IMR-90 (cell line): ENCODE data around the gene AHI1. TPM values are rescaled to one million over a fixed set of nuclear protein-coding genes. Genes with fewer than 3 reads are reported as not detected.

ENCODE experiments used
- ATAC-seq: fragments of 200-7000 bp; cut with Tn5 transposase; 2 replicates; pipeline ENCODE4 v1.9.1; 2020; ENCODE audit warnings: low read depth, mild to moderate bottlenecking, moderate library complexity
- BruUV-seq: library from RNA; stranded (reverse); fragments of 400-500 nt; replicated peaks from 2 replicates; lab custom pipeline; 2021; lab: Mats Ljungman, UMichigan
- CTCF ChIA-PET: fragments of 300-600 bp; formaldehyde crosslinking; extraction: SDS; loops from one replicate; lab custom pipeline; 2021; ENCODE audit warnings: antibody characterized with exemption; lab: Yijun Ruan, JAX
- POLR2A ChIA-PET: fragments of 300-600 bp; sonication (Branson Sonifier 250); formaldehyde crosslinking; loops from one replicate; lab custom pipeline; 2022; ENCODE audit warnings: antibody characterized with exemption; ENCODE audit not compliant: unreplicated experiment; lab: Charles Lee
- DNase-seq: peaks from one replicate; pipeline ENCODE4 v3.0.0; 2013
- H2AFZ ChIP-seq: replicated peaks from 2 replicates; pipeline ENCODE3; 2013; ENCODE audit warnings: low read length, mild to moderate bottlenecking; ENCODE audit not compliant: poor library complexity
- H2AK5ac ChIP-seq: 2 replicates; pipeline ENCODE4 v1.6.1; 2013; ENCODE audit warnings: low read depth, low read length, inconsistent platforms
- H2AK9ac ChIP-seq: replicated peaks from 2 replicates; pipeline ENCODE3; 2013; ENCODE audit warnings: mild to moderate bottlenecking, low read depth, low read length, moderate library complexity; ENCODE audit not compliant: poor library complexity
- H2BK120ac ChIP-seq: 2 replicates; pipeline ENCODE4 v1.6.1; 2013; ENCODE audit warnings: low read depth, low read length, inconsistent platforms
- H2BK15ac ChIP-seq: 3 replicates; pipeline ENCODE4 v1.6.1; 2013; ENCODE audit warnings: low read depth, low read length, inconsistent platforms
- H2BK20ac ChIP-seq: 2 replicates; pipeline ENCODE4 v1.6.1; 2013; ENCODE audit warnings: low read depth, mild to moderate bottlenecking, inconsistent platforms, low read length, moderate library complexity
- H2BK5ac ChIP-seq: 2 replicates; pipeline ENCODE4 v1.6.1; 2013; ENCODE audit warnings: mild to moderate bottlenecking, low read depth, low read length, inconsistent platforms; ENCODE audit not compliant: poor library complexity, severe bottlenecking
- H3K14ac ChIP-seq: replicated peaks from 2 replicates; pipeline ENCODE4 v1.6.1; 2013; ENCODE audit warnings: low read depth, low read length, inconsistent platforms
- H3K18ac ChIP-seq: 2 replicates; pipeline ENCODE4 v1.6.1; 2013; ENCODE audit warnings: low read depth, low read length, control low read depth
- H3K23ac ChIP-seq: 2 replicates; pipeline ENCODE4 v1.6.1; 2013; ENCODE audit warnings: low read depth, low read length, inconsistent platforms
- H3K27ac ChIP-seq: 2 replicates; pipeline ENCODE4 v1.5.1; 2013; ENCODE audit warnings: mild to moderate bottlenecking, control low read depth, low read length; ENCODE audit not compliant: insufficient read depth
- H3K27me3 ChIP-seq: 2 replicates; pipeline ENCODE4 v1.6.1; 2013; ENCODE audit warnings: low read length; ENCODE audit not compliant: control insufficient read depth, insufficient read depth
- H3K36me3 ChIP-seq: 2 replicates; pipeline ENCODE4 v1.6.1; 2013; ENCODE audit warnings: low read length, mixed read lengths; ENCODE audit not compliant: control insufficient read depth, insufficient read depth
- H3K4ac ChIP-seq: 2 replicates; pipeline ENCODE4 v1.6.1; 2013; ENCODE audit warnings: low read depth, low read length, inconsistent platforms
- H3K4me1 ChIP-seq: 2 replicates; pipeline ENCODE4 v1.6.1; 2013; ENCODE audit warnings: low read length, mixed read lengths; ENCODE audit not compliant: control insufficient read depth, insufficient read depth
- H3K4me2 ChIP-seq: 2 replicates; pipeline ENCODE4 v1.6.1; 2013; ENCODE audit warnings: low read depth, mild to moderate bottlenecking, control low read depth, low read length, moderate library complexity
- H3K4me3 ChIP-seq: 2 replicates; pipeline ENCODE4 v1.5.1; 2013; ENCODE audit warnings: low read depth, mild to moderate bottlenecking, control low read depth, low read length, moderate library complexity; ENCODE audit not compliant: insufficient read depth
- H3K56ac ChIP-seq: 2 replicates; pipeline ENCODE4 v1.6.1; 2013; ENCODE audit warnings: low read length, inconsistent platforms; ENCODE audit not compliant: insufficient read depth; ENCODE audit errors: extremely low read depth
- H3K79me1 ChIP-seq, 2 experiments: 2 replicates each; pipeline ENCODE4 v1.6.1; 2013; ENCODE audit warnings: low read length in 2 of 2, inconsistent platforms in 1 of 2, low read depth in 1 of 2
- H3K9ac ChIP-seq: 2 replicates; pipeline ENCODE4 v1.6.1; 2013; ENCODE audit warnings: low read depth, low read length, control low read depth
- H3K9me1 ChIP-seq: 2 replicates; pipeline ENCODE4 v1.6.1; 2013; ENCODE audit warnings: low read length, inconsistent platforms; ENCODE audit not compliant: insufficient read depth
- H3K9me3 ChIP-seq: 2 replicates; pipeline ENCODE4 v1.6.1; 2013; ENCODE audit warnings: low read length; ENCODE audit not compliant: control insufficient read depth, insufficient read depth
- H4K20me1 ChIP-seq: 2 replicates; pipeline ENCODE4 v1.6.1; 2013; ENCODE audit warnings: low read length, inconsistent platforms; ENCODE audit not compliant: insufficient read depth
- H4K5ac ChIP-seq: 2 replicates; pipeline ENCODE4 v1.6.1; 2013; ENCODE audit warnings: mild to moderate bottlenecking, low read depth, low read length, control low read depth
- H4K8ac ChIP-seq, 2 experiments: 2 replicates each; pipeline ENCODE4 v1.6.1; 2013; ENCODE audit warnings: low read depth in 2 of 2, low read length in 2 of 2, control low read depth in 1 of 2, inconsistent platforms in 1 of 2
- H4K91ac ChIP-seq: 2 replicates; pipeline ENCODE4 v1.6.1; 2013; ENCODE audit warnings: low read depth, low read length, inconsistent platforms; ENCODE audit not compliant: insufficient read depth
- BHLHE40 ChIP-seq: fragments of 150-350 bp; IDR thresholded peaks from 2 replicates; pipeline ENCODE4 v1.6.1; 2016; ENCODE audit warnings: mild to moderate bottlenecking, low read depth, low read length
- CEBPB ChIP-seq: IDR thresholded peaks from 2 replicates; pipeline ENCODE4 v1.6.1; 2012; ENCODE audit warnings: low read depth, low read length, improper control_type of control experiment
- CHD1 ChIP-seq: IDR thresholded peaks from 2 replicates; pipeline ENCODE4 v1.6.1; 2012; ENCODE audit warnings: low read depth, low read length, improper control_type of control experiment
- CTCF ChIP-seq: conservative IDR thresholded peaks from 2 replicates; pipeline ENCODE4 v1.5.1; 2012; ENCODE audit warnings: mild to moderate bottlenecking, low read depth, low read length, improper control_type of control experiment
- ELK1 ChIP-seq: fragments of 150-350 bp; IDR thresholded peaks from 2 replicates; pipeline ENCODE4 v1.6.1; 2016; ENCODE audit warnings: low read depth, mild to moderate bottlenecking, low read length, moderate library complexity, borderline replicate concordance
- FOS ChIP-seq: fragments of 150-350 bp; IDR thresholded peaks from 2 replicates; pipeline ENCODE4 v1.6.1; 2016; ENCODE audit warnings: low read depth, low read length
- MAFK ChIP-seq: IDR thresholded peaks from 2 replicates; pipeline ENCODE4 v1.6.1; 2012; ENCODE audit warnings: low read depth, low read length, improper control_type of control experiment
- MAZ ChIP-seq: IDR thresholded peaks from 2 replicates; pipeline ENCODE4 v1.6.1; 2012; ENCODE audit warnings: low read depth, mild to moderate bottlenecking, low read length, improper control_type of control experiment, moderate library complexity, borderline replicate concordance
- MXI1 ChIP-seq: IDR thresholded peaks from 2 replicates; pipeline ENCODE4 v1.6.1; 2012; ENCODE audit warnings: low read depth, mild to moderate bottlenecking, low read length, moderate library complexity, borderline replicate concordance
- NFE2L2 ChIP-seq: fragments of 150-350 bp; IDR thresholded peaks from 2 replicates; pipeline ENCODE4 v1.6.1; 2016; ENCODE audit warnings: low read depth, mild to moderate bottlenecking, low read length
- POLR2A ChIP-seq: IDR thresholded peaks from 2 replicates; pipeline ENCODE4 v1.6.1; 2012; ENCODE audit warnings: mild to moderate bottlenecking, low read depth, low read length
- RAD21 ChIP-seq: IDR thresholded peaks from 2 replicates; pipeline ENCODE4 v1.6.1; 2012; ENCODE audit warnings: low read length, improper control_type of control experiment
- RCOR1 ChIP-seq: IDR thresholded peaks from 2 replicates; pipeline ENCODE4 v1.6.1; 2012; ENCODE audit warnings: mild to moderate bottlenecking, low read length, improper control_type of control experiment; ENCODE audit not compliant: insufficient replicate concordance
- RFX5 ChIP-seq: IDR thresholded peaks from 2 replicates; pipeline ENCODE4 v1.8.0; 2012; ENCODE audit warnings: low read depth, mild to moderate bottlenecking, low read length, moderate library complexity
- SMC3 ChIP-seq: fragments of 150-350 bp; IDR thresholded peaks from 2 replicates; pipeline ENCODE4 v1.6.1; 2016; ENCODE audit warnings: low read depth, mild to moderate bottlenecking, antibody characterized with exemption, low read length, moderate library complexity
- USF2 ChIP-seq: fragments of 150-350 bp; IDR thresholded peaks from 2 replicates; pipeline ENCODE4 v1.6.1; 2017; ENCODE audit warnings: mild to moderate bottlenecking, antibody characterized with exemption, low read length, low read depth
- WGBS, 2 experiments: methylation state at CpG; one replicate each; pipeline versions ENCODE4 v1.1.5 to v1.1.7; 2013; ENCODE audit warnings: missing lambda C conversion rate in 2 of 2; ENCODE audit not compliant: insufficient read length in 1 of 2; ENCODE audit errors: extremely low coverage in 2 of 2; 5-methylcytosine and 5-hydroxymethylcytosine counted together
- dilution Hi-C: fragments of 300-500 bp; cut with HindIII; formaldehyde crosslinking; loops from one replicate; pipeline ENCODE4 v1.14.3; 2018; ENCODE audit warnings: low sequenced_read_pairs; ENCODE audit not compliant: unreplicated experiment
- in situ Hi-C: fragments of 300-500 bp; cut with MboI; formaldehyde crosslinking; loops from 3 replicates; pipeline ENCODE4 v1.14.3; 2019; ENCODE audit warnings: low sequenced_read_pairs, inconsistent platforms, mixed read lengths
- intact Hi-C: fragments of 100-400 bp; cut with micrococcal nuclease; formaldehyde crosslinking; loops from 2 replicates; pipeline ENCODE4 v1.10.0; 2022
- polyA plus RNA-seq, 3 experiments: library from polyadenylated mRNA; depleted of rRNA; stranded (reverse); fragments of >200 nt; gene quantifications; 2 replicates each; pipeline ENCODE4 v1.2.3, GENCODE V29; 2012; ENCODE audit warnings: low replicate concordance in 1 of 3
- total RNA-seq: library from RNA; depleted of rRNA; stranded (reverse); fragments of >200 nt; gene quantifications from 2 replicates; pipeline ENCODE4 v1.2.3, GENCODE V29; 2012

The AHI1 gene
- total and polyA plus RNA-seq, 2 of the 4 experiments (the other 2 are of a cell fraction) = 9.5 to 19.4 TPM

- Histone ChIP-seq H4K20me1 (no peaks in the 10 kb centered on the region), H3K4me2 (no peak overlapping the region), H3K18ac (no peak overlapping the region), H2BK120ac (no peak overlapping the region), H4K91ac (no peak overlapping the region), H3K9me3 (no peaks in the 10 kb centered on the region), H3K4me1 (no peaks in the 10 kb centered on the region), H3K9ac (no peak overlapping the region), H4K5ac (no peak overlapping the region), H2BK20ac (no peak overlapping the region), H2BK5ac (no peak overlapping the region), H2BK15ac (no peak overlapping the region), H3K4ac (no peak overlapping the region), H3K56ac (no peak overlapping the region), H3K79me1 (no peaks in the 10 kb centered on the region), H3K4me3 (no peak overlapping the region), H2AK9ac (no peak overlapping the region), H3K14ac (no peak overlapping the region), H3K27ac (no peak overlapping the region), H3K9me1 (no peaks in the 10 kb centered on the region), H3K23ac (no peak overlapping the region), H3K27me3 (no peaks in the 10 kb centered on the region), H2AK5ac (no peak overlapping the region), H2AFZ (no peak overlapping the region), H4K8ac (no peak overlapping the region), H3K36me3 (peaks cover 8% of the 10 kb centered on the region)
- POLR2A ChIA-PET = no interaction called here
- in situ Hi-C loops = no loop called here
- no TSS peak for BruUV-seq
- intact Hi-C loops = no loop called here
- no CpG with 5 or more reads among the region's 2 CpGs for WGBS, 2 experiments
- no peak for ATAC-seq
- TF ChIP-seq FOS (no peak), RCOR1 (no peak), POLR2A (no peak), NFE2L2 (no peak), MAZ (no peak), CEBPB (no peak), RFX5 (no peak), RAD21 (no peak), USF2 (no peak), ELK1 (no peak), MXI1 (no peak), BHLHE40 (no peak), MAFK (no peak), CTCF (no peak), CHD1 (no peak), SMC3 (no peak)
- dilution Hi-C loops = no loop called here
- CTCF ChIA-PET = interaction anchor here (1.1 kb wide), 1 partner anchor 56 kb away, joined by 3 read pairs; no protein-coding TSS in a partner anchor
- no peak for DNase-seq
Observed at GRCh38 chr6:135411849-135412248, 85.7 kb downstream of the AHI1 start.
